A549 (cell line): ENCODE results near the gene GAK. TPM values are rescaled to one million over a fixed set of nuclear protein-coding genes. Genes with fewer than 3 reads are reported as not detected.

Source experiments
- ATAC-seq, 2 experiments: fragments of 200-7000 bp in 1 of 2; fragments of >200 bp in 1 of 2; cut with Nextera tagmentation in 1 of 2; cut with Tn5 transposase in 1 of 2; 3 replicates each; pipeline versions ENCODE4 v1.8.0 to v1.9.1; 2018 to 2020; ENCODE audit warnings: mild to moderate bottlenecking in 1 of 2, moderate library complexity in 1 of 2
- CTCF ChIA-PET: fragments of 300-600 bp; sonication (Branson Sonifier 250); formaldehyde crosslinking; extraction: SDS; loops from one replicate; lab custom pipeline; 2021; ENCODE audit warnings: antibody characterized with exemption, inconsistent platforms; lab: Yijun Ruan, JAX
- POLR2A ChIA-PET: fragments of 350-600 bp; formaldehyde crosslinking; extraction: SDS; loops from one replicate; lab custom pipeline; 2021; ENCODE audit warnings: antibody characterized with exemption, inconsistent platforms; lab: Yijun Ruan, JAX
- DNase-seq, 2 experiments: peaks; one replicate each; pipeline versions ENCODE4 v3.0.0 to v3.0.0-alpha.2; 2011 to 2016; ENCODE audit warnings: low read depth in 1 of 2, low spot score in 1 of 2
- FAIRE-seq: peaks from 2 replicates; lab custom pipeline; 2011; peaks lifted over from hg19 to GRCh38; lab: Jason Lieb, UNC
- H3K27ac ChIP-seq, 2 experiments: fragments of >200 bp; sonication (Bioruptor Twin); formaldehyde crosslinking; 3 replicates each; pipeline ENCODE4 v1.5.1; 2016 to 2017
- H3K4me1 ChIP-seq: fragments of >200 bp; sonication (Bioruptor Twin); formaldehyde crosslinking; 3 replicates; pipeline ENCODE4 v1.6.1; 2016
- H3K4me2 ChIP-seq: fragments of >200 bp; sonication (Bioruptor Twin); formaldehyde crosslinking; 3 replicates; pipeline ENCODE4 v1.6.1; 2016
- H3K4me3 ChIP-seq: fragments of >200 bp; sonication (Bioruptor Twin); formaldehyde crosslinking; 3 replicates; pipeline ENCODE4 v1.5.1; 2016
- H3K9me3 ChIP-seq: fragments of >200 bp; sonication (Bioruptor Twin); formaldehyde crosslinking; 3 replicates; pipeline ENCODE4 v1.6.1; 2016
- CBX8 ChIP-seq: fragments of 200-600 bp; sonication (generic); IDR thresholded peaks from 2 replicates; pipeline ENCODE4 v1.6.1; 2016
- EP300 ChIP-seq, 2 experiments: fragments of >200 bp; sonication (Bioruptor Twin); formaldehyde crosslinking; IDR thresholded peaks; 2 replicates in 1 of 2; 3 replicates in 1 of 2; pipeline ENCODE4 v1.6.1; 2016 to 2017
- FOSB ChIP-seq: fragments of 250-450 bp; sonication (Bioruptor Pico); IDR thresholded peaks from 2 replicates; pipeline ENCODE4 v1.5.0; 2020; ENCODE audit warnings: mild to moderate bottlenecking, moderate library complexity
- FOSL2 ChIP-seq, 2 experiments: fragments of 450-650 bp in 1 of 2; fragments of >200 bp in 1 of 2; sonication (Bioruptor Twin) in 1 of 2; formaldehyde crosslinking; IDR thresholded peaks; 2 replicates each; pipeline versions ENCODE4 v1.5.0 to v1.6.1; 2016 to 2020; ENCODE audit warnings: mild to moderate bottlenecking in 1 of 2, moderate library complexity in 1 of 2
- HDAC2 ChIP-seq: fragments of 200-600 bp; sonication (generic); IDR thresholded peaks from 2 replicates; pipeline ENCODE4 v1.6.1; 2016
- HEYL ChIP-seq: fragments of 250-450 bp; sonication (Bioruptor Pico); IDR thresholded peaks from 2 replicates; pipeline ENCODE4 v1.8.0; 2021; ENCODE audit warnings: mild to moderate bottlenecking, moderate library complexity
- HOXA7 ChIP-seq: fragments of 250-450 bp; sonication (Bioruptor Pico); IDR thresholded peaks from 2 replicates; pipeline ENCODE4 v1.5.0; 2020; ENCODE audit warnings: mild to moderate bottlenecking, moderate library complexity
- HOXB13 ChIP-seq: fragments of 250-450 bp; sonication (Bioruptor Pico); IDR thresholded peaks from 2 replicates; pipeline ENCODE4 v1.5.0; 2020; ENCODE audit warnings: low read depth, mild to moderate bottlenecking, moderate library complexity
- HOXB5 ChIP-seq: fragments of 250-450 bp; sonication (Bioruptor Pico); IDR thresholded peaks from 2 replicates; pipeline ENCODE4 v1.5.0; 2020; ENCODE audit warnings: mild to moderate bottlenecking, moderate library complexity
- MAFK ChIP-seq: fragments of 450-650 bp; IDR thresholded peaks from 2 replicates; pipeline ENCODE4 v1.6.1; 2014; ENCODE audit not compliant: partially characterized antibody
- NPAS2 ChIP-seq: fragments of 250-450 bp; sonication (Bioruptor Pico); IDR thresholded peaks from 2 replicates; pipeline ENCODE4 v1.8.0; 2022; ENCODE audit warnings: mild to moderate bottlenecking, moderate library complexity, borderline replicate concordance
- RARB ChIP-seq: fragments of 250-450 bp; sonication (Bioruptor Pico); IDR thresholded peaks from 2 replicates; pipeline ENCODE4 v1.8.0; 2021; ENCODE audit warnings: mild to moderate bottlenecking, moderate library complexity
- RCOR1 ChIP-seq: fragments of 150-350 bp; IDR thresholded peaks from 2 replicates; pipeline ENCODE4 v1.6.1; 2014; ENCODE audit warnings: antibody characterized with exemption, low read length, low read depth
- RFX5 ChIP-seq: fragments of 450-650 bp; IDR thresholded peaks from 2 replicates; pipeline ENCODE4 v1.7.1; 2014; ENCODE audit warnings: antibody characterized with exemption, mild to moderate bottlenecking, moderate library complexity
- RNF2 ChIP-seq: fragments of 200-600 bp; sonication (generic); IDR thresholded peaks from 2 replicates; pipeline ENCODE4 v1.6.1; 2016; ENCODE audit warnings: low read depth, mild to moderate bottlenecking, antibody characterized with exemption, moderate library complexity, borderline replicate concordance
- TP53 ChIP-seq: fragments of 250-450 bp; sonication (Bioruptor Pico); IDR thresholded peaks from 2 replicates; pipeline ENCODE4 v1.5.0; 2021; ENCODE audit warnings: mild to moderate bottlenecking, moderate library complexity
- ZC3H11A ChIP-seq: fragments of 450-650 bp; IDR thresholded peaks from 2 replicates; pipeline ENCODE4 v1.6.1; 2014; ENCODE audit warnings: antibody characterized with exemption, mild to moderate bottlenecking
- ZFP36 ChIP-seq: fragments of 450-650 bp; IDR thresholded peaks from 2 replicates; pipeline ENCODE4 v1.6.1; 2014; ENCODE audit warnings: borderline replicate concordance; ENCODE audit not compliant: partially characterized antibody
- WGBS: methylation state at CpG from one replicate; pipeline ENCODE4 v1.1.6; 2017; ENCODE audit errors: missing lambda C conversion rate; 5-methylcytosine and 5-hydroxymethylcytosine counted together
- polyA plus RNA-seq, 4 experiments: library from polyadenylated mRNA; depleted of rRNA in 3 of 4; stranded (reverse); fragments of >200 nt; fragmentation: RNase III in 1 of 4; extraction: RNeasy Plus Mini Kit Qiagen cat#74134 plus additional on column Dnase treatment in 1 of 4; gene quantifications; 2 replicates in 3 of 4; 3 replicates in 1 of 4; pipeline ENCODE4 v1.2.3, GENCODE V29; 2011 to 2017
- TF ChIP-seq, protein P1 (sequence below): fragments of 250-450 bp; sonication (Bioruptor Pico); IDR thresholded peaks from 2 replicates; pipeline ENCODE4 v1.5.0; 2020; ENCODE audit warnings: low read depth, mild to moderate bottlenecking, moderate library complexity
- TF ChIP-seq, protein P2 (sequence below): fragments of >200 bp; sonication (Bioruptor Twin); formaldehyde crosslinking; IDR thresholded peaks from 2 replicates; pipeline ENCODE4 v1.6.1; 2016
- TF ChIP-seq, protein P3 (sequence below): fragments of 450-650 bp; IDR thresholded peaks from 2 replicates; pipeline ENCODE4 v1.6.1; 2014; ENCODE audit warnings: antibody characterized with exemption
- TF ChIP-seq, protein P4 (sequence below): IDR thresholded peaks from 2 replicates; pipeline ENCODE4 v1.6.1; 2012; ENCODE audit warnings: low read depth, borderline replicate concordance
- TF ChIP-seq, protein P5 (sequence below): fragments of >200 bp; sonication (Bioruptor Twin); formaldehyde crosslinking; IDR thresholded peaks from 3 replicates; pipeline ENCODE4 v1.5.1; 2016
- TF ChIP-seq, protein P6 (sequence below): fragments of >200 bp; sonication (Bioruptor Twin); formaldehyde crosslinking; IDR thresholded peaks from 3 replicates; pipeline ENCODE4 v1.6.1; 2016

The GAK gene
- polyA plus RNA-seq, 2 of the 4 experiments (the other 2 are of a cell fraction): 13.8 to 34.3 TPM

DNA sequence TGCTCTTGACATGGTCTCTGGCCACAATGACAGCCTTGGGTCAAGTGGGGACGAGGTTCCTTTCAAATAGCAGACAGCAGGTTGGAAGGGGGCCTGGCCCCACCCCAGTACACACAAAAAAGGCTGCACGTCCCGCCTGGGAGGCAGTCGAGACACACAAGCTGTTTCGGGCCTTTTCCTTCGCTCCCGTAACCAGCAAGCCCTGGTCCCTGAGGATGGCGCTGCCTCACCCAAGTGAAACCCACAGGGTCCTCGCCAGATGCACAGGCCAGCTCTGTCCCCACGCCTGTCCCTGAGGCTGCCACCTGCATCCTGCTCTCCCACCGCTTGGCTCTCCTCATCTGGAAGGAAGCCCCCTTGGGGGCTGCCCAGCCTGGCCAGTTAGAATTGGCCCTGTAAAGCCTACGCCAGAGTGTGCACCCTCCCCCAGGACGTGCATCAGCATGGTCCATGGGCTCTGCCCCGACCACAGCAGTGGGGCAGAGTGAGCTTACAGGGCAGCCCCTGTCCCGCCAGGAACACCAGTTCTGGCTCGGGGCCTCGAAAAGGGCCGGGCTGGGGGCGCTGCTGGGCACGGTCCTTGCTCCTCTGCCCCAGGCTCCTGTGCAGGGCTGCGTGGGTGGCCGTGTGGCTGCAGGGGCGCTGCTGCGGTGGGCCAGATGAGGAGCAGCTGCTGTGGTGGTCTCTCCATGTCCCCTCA, 108.2 kb downstream of the GAK start:
- TF ChIP-seq, protein P1, sequence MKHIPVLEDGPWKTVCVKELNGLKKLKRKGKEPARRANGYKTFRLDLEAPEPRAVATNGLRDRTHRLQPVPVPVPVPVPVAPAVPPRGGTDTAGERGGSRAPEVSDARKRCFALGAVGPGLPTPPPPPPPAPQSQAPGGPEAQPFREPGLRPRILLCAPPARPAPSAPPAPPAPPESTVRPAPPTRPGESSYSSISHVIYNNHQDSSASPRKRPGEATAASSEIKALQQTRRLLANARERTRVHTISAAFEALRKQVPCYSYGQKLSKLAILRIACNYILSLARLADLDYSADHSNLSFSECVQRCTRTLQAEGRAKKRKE: no peak
- no peak for TF ChIP-seq HDAC2
- TF ChIP-seq NPAS2: no peak
- no peak for TF ChIP-seq HEYL
- TF ChIP-seq, protein P2, sequence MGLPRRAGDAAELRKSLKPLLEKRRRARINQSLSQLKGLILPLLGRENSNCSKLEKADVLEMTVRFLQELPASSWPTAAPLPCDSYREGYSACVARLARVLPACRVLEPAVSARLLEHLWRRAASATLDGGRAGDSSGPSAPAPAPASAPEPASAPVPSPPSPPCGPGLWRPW: no peak
- TF ChIP-seq HOXB5 (CRISPR knock-in tag): no peak
- TF ChIP-seq, protein P3, sequence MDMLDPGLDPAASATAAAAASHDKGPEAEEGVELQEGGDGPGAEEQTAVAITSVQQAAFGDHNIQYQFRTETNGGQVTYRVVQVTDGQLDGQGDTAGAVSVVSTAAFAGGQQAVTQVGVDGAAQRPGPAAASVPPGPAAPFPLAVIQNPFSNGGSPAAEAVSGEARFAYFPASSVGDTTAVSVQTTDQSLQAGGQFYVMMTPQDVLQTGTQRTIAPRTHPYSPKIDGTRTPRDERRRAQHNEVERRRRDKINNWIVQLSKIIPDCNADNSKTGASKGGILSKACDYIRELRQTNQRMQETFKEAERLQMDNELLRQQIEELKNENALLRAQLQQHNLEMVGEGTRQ: no peak
- no peak for TF ChIP-seq RFX5
- TF ChIP-seq, protein P4, sequence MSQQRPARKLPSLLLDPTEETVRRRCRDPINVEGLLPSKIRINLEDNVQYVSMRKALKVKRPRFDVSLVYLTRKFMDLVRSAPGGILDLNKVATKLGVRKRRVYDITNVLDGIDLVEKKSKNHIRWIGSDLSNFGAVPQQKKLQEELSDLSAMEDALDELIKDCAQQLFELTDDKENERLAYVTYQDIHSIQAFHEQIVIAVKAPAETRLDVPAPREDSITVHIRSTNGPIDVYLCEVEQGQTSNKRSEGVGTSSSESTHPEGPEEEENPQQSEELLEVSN: no peak
- no peak for TF ChIP-seq FOSL2 (IDR thresholded peaks at IDR 0.05)
- no peak for TF ChIP-seq FOSL2 (CRISPR knock-in tag; IDR thresholded peaks at IDR 0.05)
- TF ChIP-seq EP300 (IDR thresholded peaks at IDR 0.05): no peak
- TF ChIP-seq RARB (CRISPR knock-in tag): no peak
- DNase-seq (no peak), FAIRE-seq (no peak), ATAC-seq (no peak)
- 13% methylated on average over 3 of the region's 24 CpGs for WGBS
- peaks cover 5% of the 10 kb centered on the region; the same call in 1 of the 3 replicates for H3K4me1 ChIP-seq
- H3K4me2 ChIP-seq: no peak overlapping the region
- H3K4me3 ChIP-seq: no peak overlapping the region
- CTCF ChIA-PET: no interaction called here
- no peaks in the 10 kb centered on the region for H3K9me3 ChIP-seq
- POLR2A ChIA-PET: no interaction called here
- H3K27ac ChIP-seq: no peak overlapping the region

DNA sequence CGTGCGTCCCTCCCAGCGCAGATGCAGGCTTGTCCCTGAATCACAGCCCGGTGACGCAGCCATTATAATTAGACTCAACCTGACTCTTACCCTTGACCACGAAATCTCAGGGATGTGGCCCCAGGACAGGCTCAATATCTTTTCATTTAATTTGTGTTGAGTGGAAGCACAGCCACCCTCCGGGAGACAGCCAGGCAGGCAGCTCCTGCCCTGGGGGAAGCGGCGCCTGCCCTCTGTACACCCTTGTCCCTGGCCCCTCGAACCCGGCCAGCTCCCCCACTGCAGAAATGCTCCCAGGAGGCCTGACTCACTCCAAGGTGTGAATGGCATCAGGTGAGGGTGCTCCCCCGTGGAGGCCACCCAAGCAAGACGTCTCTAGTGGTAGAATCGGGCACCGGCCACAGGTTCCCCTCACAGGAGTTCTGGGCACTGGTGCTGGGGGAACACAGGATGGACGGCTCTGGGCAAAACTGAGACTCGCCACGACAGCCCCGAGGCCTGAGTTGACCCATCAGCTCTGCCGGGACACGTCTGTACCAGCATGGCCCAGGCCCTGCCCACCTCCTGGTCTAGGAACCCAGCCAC, 108.8 kb downstream of the GAK start:
- 54% methylated on average over 8 of the region's 21 CpGs for WGBS
- Histone ChIP-seq H3K4me3 (no peak overlapping the region), H3K9me3 (no peaks in the 10 kb centered on the region), H3K4me1 (peaks cover 5% of the 10 kb centered on the region; the same call in 1 of the 3 replicates), H3K27ac (no peak overlapping the region), H3K4me2 (no peak overlapping the region)
- TF ChIP-seq HOXB13 (CRISPR knock-in tag) (no peak), RFX5 (no peak), ZC3H11A (no peak), RNF2 (no peak), FOSB (CRISPR knock-in tag) (no peak), RCOR1 (no peak), TP53 (CRISPR knock-in tag) (no peak), ZFP36 (no peak), CBX8 (no peak), MAFK (no peak), HOXA7 (CRISPR knock-in tag) (no peak), FOSL2 (IDR thresholded peaks at IDR 0.05) (no peak), FOSL2 (CRISPR knock-in tag; IDR thresholded peaks at IDR 0.05) (no peak)
- TF ChIP-seq, protein P5, sequence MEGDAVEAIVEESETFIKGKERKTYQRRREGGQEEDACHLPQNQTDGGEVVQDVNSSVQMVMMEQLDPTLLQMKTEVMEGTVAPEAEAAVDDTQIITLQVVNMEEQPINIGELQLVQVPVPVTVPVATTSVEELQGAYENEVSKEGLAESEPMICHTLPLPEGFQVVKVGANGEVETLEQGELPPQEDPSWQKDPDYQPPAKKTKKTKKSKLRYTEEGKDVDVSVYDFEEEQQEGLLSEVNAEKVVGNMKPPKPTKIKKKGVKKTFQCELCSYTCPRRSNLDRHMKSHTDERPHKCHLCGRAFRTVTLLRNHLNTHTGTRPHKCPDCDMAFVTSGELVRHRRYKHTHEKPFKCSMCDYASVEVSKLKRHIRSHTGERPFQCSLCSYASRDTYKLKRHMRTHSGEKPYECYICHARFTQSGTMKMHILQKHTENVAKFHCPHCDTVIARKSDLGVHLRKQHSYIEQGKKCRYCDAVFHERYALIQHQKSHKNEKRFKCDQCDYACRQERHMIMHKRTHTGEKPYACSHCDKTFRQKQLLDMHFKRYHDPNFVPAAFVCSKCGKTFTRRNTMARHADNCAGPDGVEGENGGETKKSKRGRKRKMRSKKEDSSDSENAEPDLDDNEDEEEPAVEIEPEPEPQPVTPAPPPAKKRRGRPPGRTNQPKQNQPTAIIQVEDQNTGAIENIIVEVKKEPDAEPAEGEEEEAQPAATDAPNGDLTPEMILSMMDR: no peak
- TF ChIP-seq, protein P3: no peak
- TF ChIP-seq, protein P6, sequence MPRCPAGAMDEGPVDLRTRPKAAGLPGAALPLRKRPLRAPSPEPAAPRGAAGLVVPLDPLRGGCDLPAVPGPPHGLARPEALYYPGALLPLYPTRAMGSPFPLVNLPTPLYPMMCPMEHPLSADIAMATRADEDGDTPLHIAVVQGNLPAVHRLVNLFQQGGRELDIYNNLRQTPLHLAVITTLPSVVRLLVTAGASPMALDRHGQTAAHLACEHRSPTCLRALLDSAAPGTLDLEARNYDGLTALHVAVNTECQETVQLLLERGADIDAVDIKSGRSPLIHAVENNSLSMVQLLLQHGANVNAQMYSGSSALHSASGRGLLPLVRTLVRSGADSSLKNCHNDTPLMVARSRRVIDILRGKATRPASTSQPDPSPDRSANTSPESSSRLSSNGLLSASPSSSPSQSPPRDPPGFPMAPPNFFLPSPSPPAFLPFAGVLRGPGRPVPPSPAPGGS: no peak
- CTCF ChIA-PET: no interaction called here
- FAIRE-seq (no peak), ATAC-seq (no peak), DNase-seq (no peak)
- POLR2A ChIA-PET: no interaction called here
